Stimulated activated CD8-positive, alpha-beta memory T cell treated with anti-CD3 and anti-CD28 coated beads, Interleukin-4, amount 100 ng/mL, for 24 hours (primary cell): ENCODE data around the gene SCN11A.
"Not testable (repeated sequence)": the region's sequence is repeated elsewhere in the genome, so short reads cannot be mapped to it uniquely, and the experiment has no call there.

ENCODE experiments used
- DNase-seq: peaks from one replicate; pipeline ENCODE4 v3.0.0-alpha.2; 2020; ENCODE audit warnings: low read depth

SCN11A gene

DNA sequence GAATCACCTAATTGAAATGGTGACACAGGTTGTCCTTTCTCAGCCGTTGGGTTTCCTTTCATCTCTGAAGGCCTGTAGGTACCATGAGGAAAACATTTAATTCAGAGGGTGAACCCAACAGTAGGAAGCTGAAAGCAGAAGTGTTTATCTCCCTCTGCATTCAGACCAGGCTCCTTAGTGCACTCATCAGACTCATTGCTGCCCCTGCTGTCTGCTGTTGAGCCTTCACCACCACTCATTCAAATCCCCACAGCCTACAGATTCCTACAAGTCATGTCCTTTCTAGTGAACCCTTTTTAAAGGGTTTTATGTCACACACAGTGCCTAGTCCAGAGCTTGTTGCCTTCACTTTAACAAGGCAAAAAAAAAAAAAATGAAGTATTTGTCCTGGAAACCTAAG, 13.5 kb upstream of the SCN11A start:
- DNase-seq, result no peak

GRCh38 chr3:39064646-39065045, 12.9 kb upstream of the SCN11A start:
- no peak for DNase-seq

- DNase-seq, result no peak
Observed at GRCh38 chr3:39063143-39063542, 11.4 kb upstream of the SCN11A start.

DNA sequence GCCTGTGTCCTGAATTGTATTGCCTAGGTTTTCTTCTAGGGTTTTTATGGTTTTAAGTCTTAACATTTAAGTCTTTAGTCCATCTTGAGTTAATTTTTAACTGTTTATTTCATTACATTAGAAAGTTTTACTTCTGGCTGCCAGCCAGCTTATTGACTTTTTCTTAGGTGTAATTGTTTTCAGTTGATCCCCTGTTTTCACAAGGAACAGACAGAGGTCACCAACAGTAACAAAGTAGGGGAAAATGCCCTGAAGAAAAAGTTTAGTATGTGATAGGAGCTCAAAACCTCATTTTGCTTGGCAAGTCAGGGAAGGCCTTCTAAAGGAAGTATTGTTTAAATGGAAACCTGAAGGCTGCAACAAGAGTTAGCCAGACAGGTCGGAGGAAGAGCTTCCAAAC, 10.4 kb upstream of the SCN11A start:
- no peak for DNase-seq

GRCh38 chr3:39061228-39061627, 9.5 kb upstream of the SCN11A start:
- DNase-seq, result not testable (repeated sequence)

GRCh38 chr3:39056151-39056550, 4.4 kb upstream of the SCN11A start:
- DNase-seq, result no peak

DNA sequence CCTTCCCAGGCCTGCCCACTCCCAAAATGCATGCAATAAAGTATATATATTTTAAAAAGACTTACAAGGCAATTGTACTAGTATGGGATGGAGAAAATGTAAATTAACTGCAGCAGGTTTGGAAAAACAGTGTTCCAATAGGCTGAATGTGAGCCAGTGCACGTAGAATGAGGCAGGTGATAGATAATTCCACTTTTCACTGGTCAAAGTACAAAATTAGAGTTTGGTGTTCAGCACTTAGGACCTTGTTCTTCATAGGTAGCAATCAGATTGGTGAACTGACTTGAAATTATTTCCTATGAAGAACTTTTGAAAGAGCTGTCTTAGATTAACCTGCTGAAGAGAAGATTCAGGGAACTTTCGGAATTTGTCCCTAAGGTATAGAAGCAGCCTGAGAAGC, 2.0 kb upstream of the SCN11A start:
- no peak for DNase-seq

GRCh38 chr3:39052583-39052982, 839 bp upstream of the SCN11A start:
- DNase-seq, result no peak

GRCh38 chr3:39050029-39050428, 1.7 kb downstream of the SCN11A start:
- no peak for DNase-seq

- DNase-seq, result no peak
Observed at GRCh38 chr3:39038165-39038564, 13.6 kb downstream of the SCN11A start.

DNA sequence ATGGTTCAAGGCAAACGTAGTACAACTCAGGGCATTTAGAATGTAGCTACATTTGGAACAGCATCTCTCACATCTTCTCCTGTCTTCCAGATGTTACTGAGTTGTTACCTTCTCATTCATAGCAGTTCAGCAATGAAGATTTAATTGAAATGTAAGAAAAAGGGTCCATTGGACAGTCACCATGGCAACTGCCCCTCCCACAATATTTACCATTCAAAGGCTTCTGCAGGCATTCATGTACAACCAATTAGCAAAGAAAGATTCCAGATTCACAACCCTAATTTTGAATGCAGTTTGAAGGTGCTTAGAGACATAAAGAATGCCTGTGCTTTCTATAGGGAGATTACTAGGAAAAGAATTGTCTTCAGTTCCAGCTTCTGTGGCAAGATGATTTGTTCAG, 22.2 kb downstream of the SCN11A start:
- no peak for DNase-seq

DNA sequence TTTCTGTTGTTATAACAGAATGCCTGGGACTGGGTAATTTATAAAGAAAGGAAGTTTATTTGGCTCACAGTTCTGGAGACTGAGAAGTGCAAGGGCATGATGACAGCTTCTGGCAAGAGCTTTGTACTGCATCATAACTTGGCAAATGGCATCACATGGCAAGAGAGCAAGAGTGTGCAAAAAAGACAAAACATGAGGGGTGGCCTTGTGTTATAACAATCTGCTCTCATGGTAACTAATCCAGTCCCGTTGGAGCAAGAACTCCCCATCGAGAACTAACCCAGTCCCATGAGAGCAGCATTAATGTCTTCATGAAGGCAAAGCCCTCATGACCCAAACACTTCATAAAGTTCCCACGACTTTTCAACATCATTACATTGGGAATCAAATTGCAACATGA, 23.2 kb downstream of the SCN11A start:
- DNase-seq, result no peak

DNA sequence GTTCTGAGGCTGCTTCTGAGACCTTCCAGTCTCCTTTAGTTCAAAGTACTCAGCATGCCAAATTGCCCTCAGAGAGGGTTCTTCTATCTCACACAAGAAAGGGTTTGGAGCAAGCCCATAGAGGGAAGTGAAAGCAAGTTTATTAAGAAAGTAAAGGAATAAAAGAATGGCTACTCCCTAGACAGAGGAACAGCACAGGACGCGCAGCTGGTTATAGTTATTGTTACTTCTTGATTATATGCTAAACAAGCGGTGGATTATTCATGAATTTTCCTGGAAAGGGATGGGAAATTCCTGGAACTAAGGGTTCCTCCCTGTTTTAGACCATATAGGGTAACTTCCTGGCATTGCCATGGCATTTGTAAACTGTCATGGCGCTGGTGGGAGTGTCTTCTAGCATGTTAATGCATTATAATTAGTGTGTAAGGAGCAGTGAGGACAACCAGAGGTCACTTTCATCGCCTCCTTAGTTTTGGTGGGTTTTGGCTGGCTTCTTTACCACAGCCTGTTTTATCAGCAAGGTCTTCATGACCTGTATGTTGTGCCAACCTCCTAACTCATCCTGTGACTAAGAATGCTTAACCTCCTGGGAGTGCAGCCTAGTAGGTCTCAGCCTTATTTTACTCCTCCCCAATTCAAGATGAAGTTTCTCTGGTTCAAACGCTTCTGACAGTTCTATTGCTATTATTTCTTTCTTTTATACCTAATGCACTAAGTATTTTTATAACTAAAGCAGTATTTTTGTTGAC, 26.3 kb downstream of the SCN11A start:
- DNase-seq, result no peak

GRCh38 chr3:39024497-39024896, 27.2 kb downstream of the SCN11A start:
- DNase-seq, result no peak

GRCh38 chr3:39022286-39022630, 29.5 kb downstream of the SCN11A start:
- DNase-seq, result no peak

- DNase-seq, result no peak
Observed at GRCh38 chr3:39021465-39022285, 30.1 kb downstream of the SCN11A start.

GRCh38 chr3:39021029-39021428, 30.7 kb downstream of the SCN11A start:
- no peak for DNase-seq

- DNase-seq, result no peak
Observed at GRCh38 chr3:39019299-39019698, 32.4 kb downstream of the SCN11A start.

DNA sequence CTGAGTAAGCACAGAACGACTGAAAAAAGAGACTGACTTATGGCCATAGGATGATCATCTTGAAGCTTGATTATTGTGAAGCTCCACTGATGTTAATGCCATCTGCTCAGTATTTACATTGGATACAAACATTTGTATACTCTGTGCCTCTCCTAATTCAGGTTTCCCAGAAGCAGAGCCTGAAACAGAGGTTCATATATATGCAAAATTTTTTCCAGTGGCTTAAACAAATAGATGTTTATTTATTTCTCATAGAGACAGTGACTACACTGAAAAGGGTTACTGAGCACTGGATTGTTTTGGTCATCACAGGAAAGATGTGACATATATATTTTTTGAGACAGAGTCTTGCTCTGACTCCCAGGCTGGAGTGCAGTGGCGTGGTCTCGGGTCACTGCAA, 36.3 kb downstream of the SCN11A start:
- DNase-seq, result no peak

GRCh38 chr3:39013921-39014509, 37.7 kb downstream of the SCN11A start:
- no peak for DNase-seq

DNA sequence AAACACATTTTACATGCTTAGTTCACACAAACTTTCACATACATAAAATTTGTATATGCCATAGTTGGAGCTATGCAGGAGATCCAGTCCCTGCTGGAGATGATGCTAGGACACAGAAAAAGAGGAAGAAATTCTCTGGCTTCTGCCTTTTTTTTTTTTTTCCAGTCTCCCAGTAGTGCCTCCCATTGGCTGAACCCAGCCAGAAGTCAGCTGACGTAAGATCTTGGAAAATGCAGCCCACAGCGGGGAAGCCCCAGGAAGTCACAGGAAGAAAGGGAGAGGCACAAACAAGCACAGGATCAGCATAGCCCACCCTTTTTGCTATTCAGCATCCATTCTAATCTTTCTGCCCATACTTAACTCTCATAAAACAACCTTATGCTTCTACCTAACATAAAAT, 38.5 kb downstream of the SCN11A start:
- no peak for DNase-seq

DNA sequence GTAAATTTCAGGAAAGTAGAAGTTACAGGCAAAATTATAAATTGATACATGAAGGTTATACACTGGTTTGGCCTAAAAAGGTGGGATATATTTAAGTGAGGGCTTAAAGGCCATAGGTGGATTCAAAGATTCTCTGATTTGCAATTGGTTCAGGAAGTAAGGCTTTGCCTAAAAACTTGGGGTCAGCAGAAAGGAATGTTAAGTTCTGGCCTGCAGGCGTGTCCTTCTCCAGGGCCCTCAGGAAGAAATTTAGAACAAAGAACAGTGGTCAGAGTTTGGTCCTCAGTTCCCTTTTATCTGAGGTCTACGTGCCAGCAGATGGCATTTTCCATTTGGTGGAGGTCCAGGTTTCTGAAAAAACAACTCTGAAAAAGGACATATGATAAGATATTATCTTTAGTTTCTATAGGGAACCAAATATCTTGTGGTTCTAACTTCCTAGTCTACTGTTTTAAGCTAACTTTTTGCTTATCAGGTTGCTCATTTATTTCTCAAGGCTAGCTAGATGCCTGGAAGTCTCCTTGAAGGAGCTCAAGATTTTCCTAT, 40.5 kb downstream of the SCN11A start:
- no peak for DNase-seq

DNA sequence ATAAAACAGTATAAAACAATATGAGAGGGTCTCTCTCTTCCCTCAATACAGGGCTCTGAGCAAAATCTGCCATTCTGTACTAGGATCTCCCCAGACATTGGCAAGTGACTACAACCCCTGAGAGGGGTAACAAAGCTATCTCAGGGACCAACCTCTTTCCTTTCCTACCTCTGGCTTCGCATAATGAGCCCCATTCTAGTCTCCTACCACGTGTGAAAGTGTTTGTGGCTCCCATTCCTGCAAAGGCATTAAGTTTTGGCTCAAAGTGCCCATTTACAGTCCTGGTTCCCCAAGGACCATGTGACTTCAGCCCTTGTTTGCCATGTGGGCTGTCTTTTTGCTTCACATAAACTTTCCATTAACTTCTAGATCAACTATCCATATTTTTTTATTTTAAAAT, 46.4 kb downstream of the SCN11A start:
- no peak for DNase-seq
